GM23338 (cell line): Measurements from ENCODE around the gene P2RX4.

Source experiments
- CREB1 ChIP-seq: fragments of 250-450 bp; sonication (Bioruptor Pico); IDR thresholded peaks from 2 replicates; pipeline ENCODE4 v1.5.0; 2020; ENCODE audit warnings: low read depth, mild to moderate bottlenecking, moderate library complexity
- EZH2phosphoT487 ChIP-seq: fragments of 200-600 bp; sonication (generic); IDR thresholded peaks from one replicate; pipeline ENCODE4 v1.8.1; 2018; ENCODE audit warnings: antibody characterized with exemption; ENCODE audit not compliant: unreplicated experiment
- POLR2AphosphoS5 ChIP-seq: IDR thresholded peaks from 2 replicates; pipeline ENCODE4 v1.6.1; 2016; ENCODE audit warnings: antibody characterized with exemption, low read depth
- TF ChIP-seq, protein P1 (sequence below), 2 experiments: fragments of 200-600 bp in 1 of 2; sonication (generic) in 1 of 2; conservative IDR thresholded peaks; 2 replicates each; pipeline versions ENCODE4 v1.5.1 to v1.6.1; 2016 to 2017; ENCODE audit warnings: antibody characterized with exemption in 2 of 2, low read depth in 2 of 2, mild to moderate bottlenecking in 2 of 2, moderate library complexity in 1 of 2

GRCh38 chr12:121248622-121249021 lies 38.7 kb downstream of the P2RX4 start:
- TF ChIP-seq EZH2phosphoT487 (no peak), POLR2AphosphoS5 (no peak), CREB1 (no peak)
- TF ChIP-seq, protein P1, sequence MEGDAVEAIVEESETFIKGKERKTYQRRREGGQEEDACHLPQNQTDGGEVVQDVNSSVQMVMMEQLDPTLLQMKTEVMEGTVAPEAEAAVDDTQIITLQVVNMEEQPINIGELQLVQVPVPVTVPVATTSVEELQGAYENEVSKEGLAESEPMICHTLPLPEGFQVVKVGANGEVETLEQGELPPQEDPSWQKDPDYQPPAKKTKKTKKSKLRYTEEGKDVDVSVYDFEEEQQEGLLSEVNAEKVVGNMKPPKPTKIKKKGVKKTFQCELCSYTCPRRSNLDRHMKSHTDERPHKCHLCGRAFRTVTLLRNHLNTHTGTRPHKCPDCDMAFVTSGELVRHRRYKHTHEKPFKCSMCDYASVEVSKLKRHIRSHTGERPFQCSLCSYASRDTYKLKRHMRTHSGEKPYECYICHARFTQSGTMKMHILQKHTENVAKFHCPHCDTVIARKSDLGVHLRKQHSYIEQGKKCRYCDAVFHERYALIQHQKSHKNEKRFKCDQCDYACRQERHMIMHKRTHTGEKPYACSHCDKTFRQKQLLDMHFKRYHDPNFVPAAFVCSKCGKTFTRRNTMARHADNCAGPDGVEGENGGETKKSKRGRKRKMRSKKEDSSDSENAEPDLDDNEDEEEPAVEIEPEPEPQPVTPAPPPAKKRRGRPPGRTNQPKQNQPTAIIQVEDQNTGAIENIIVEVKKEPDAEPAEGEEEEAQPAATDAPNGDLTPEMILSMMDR (conservative IDR thresholded peaks at IDR 0.05; ENCODE audit: low read depth in 2 of 2) = no peak
